PFSK-1 (cell line): ENCODE measurements around the gene SLC43A3.

Source experiments
- FOXP2 ChIP-seq: optimal IDR thresholded peaks from 2 replicates; pipeline ENCODE3; 2011; ENCODE audit warnings: borderline replicate concordance, control low read depth, inconsistent platforms; ENCODE audit not compliant: insufficient read depth; ENCODE audit errors: extremely low read length, extremely low read depth
- POLR2AphosphoS5 ChIP-seq: IDR thresholded peaks from 2 replicates; pipeline ENCODE4 v1.6.1; 2012; ENCODE audit warnings: low read depth, mild to moderate bottlenecking, control low read depth, low read length, moderate library complexity
- TF ChIP-seq, protein P1 (sequence below), 2 experiments: IDR thresholded peaks; 2 replicates each; pipeline versions ENCODE4 v1.6.1 to v1.8.0; 2011 to 2012; ENCODE audit warnings: low read depth in 2 of 2, low read length in 2 of 2, control low read depth in 1 of 2, inconsistent platforms in 1 of 2, mild to moderate bottlenecking in 1 of 2, moderate library complexity in 1 of 2; ENCODE audit not compliant: insufficient read depth in 1 of 2

DNA sequence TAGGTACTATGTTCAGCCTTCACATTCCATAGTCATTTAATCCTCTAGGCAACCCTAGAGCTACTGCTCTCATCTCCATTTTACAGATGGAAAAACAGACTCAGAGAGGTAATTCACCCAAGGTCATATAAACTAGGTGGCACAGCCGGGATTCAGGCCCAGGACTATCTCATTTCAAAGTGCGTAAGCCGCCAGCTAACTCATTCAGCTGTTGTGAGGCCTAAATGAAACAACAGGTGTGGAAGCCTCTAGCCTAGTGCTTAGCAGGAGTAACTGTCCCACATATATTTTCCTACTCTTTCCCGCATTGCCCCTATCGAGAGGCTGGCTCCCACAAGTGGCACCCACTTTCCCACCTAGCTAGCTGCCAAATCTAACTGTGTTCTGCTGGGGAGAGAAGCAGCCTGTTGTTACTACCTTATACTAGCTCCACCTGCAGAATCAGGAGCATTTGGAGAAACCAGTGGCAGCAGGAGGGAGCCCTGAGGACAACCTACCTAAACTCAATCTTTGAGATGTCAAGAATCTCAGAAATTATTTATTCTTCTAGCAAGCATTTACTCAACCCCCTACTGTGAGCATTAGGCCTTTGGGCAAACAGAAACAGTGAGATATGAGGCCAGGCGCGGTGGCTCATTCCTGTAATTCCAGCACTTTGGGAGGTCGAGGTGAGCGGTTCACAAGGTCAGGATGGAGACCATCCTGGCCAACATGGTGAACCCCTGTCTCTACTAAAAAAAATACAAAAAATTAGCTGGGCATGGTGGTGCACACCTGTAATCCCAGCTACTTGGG lies 66.8 kb downstream of the SLC43A3 start:
- TF ChIP-seq POLR2AphosphoS5 (no peak), FOXP2 (no peak)
- TF ChIP-seq, protein P1, sequence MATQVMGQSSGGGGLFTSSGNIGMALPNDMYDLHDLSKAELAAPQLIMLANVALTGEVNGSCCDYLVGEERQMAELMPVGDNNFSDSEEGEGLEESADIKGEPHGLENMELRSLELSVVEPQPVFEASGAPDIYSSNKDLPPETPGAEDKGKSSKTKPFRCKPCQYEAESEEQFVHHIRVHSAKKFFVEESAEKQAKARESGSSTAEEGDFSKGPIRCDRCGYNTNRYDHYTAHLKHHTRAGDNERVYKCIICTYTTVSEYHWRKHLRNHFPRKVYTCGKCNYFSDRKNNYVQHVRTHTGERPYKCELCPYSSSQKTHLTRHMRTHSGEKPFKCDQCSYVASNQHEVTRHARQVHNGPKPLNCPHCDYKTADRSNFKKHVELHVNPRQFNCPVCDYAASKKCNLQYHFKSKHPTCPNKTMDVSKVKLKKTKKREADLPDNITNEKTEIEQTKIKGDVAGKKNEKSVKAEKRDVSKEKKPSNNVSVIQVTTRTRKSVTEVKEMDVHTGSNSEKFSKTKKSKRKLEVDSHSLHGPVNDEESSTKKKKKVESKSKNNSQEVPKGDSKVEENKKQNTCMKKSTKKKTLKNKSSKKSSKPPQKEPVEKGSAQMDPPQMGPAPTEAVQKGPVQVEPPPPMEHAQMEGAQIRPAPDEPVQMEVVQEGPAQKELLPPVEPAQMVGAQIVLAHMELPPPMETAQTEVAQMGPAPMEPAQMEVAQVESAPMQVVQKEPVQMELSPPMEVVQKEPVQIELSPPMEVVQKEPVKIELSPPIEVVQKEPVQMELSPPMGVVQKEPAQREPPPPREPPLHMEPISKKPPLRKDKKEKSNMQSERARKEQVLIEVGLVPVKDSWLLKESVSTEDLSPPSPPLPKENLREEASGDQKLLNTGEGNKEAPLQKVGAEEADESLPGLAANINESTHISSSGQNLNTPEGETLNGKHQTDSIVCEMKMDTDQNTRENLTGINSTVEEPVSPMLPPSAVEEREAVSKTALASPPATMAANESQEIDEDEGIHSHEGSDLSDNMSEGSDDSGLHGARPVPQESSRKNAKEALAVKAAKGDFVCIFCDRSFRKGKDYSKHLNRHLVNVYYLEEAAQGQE (IDR thresholded peaks at IDR 0.05; ENCODE audit: insufficient read depth in 1 of 2, low read depth in 2 of 2, low read length in 2 of 2), result no peak
